ENCODE measurements around the gene GJB5.

Gene GJB5

GRCh38 chr1:34754964-34755637 is at the start of gene GJB5:
TSS of gene GJB5 (plus strand) at chr1:34755047. CDS start at chr1:34757331, 2,284 bp downstream.
- no peak for TF ChIP-seq CTCF (IDR thresholded peaks at IDR 0.05; ENCODE audit: low read depth, low read length)
- no peak for DNase-seq (ENCODE audit: extremely low read depth, low read depth)

GRCh38 chr1:34705077-34705476 is 49.8 kb upstream of the GJB5 start:
- DNase-seq (ENCODE audit: extremely low read depth, low read depth), result no peak
- no peak for TF ChIP-seq CTCF (IDR thresholded peaks at IDR 0.05; ENCODE audit: low read depth, low read length)

GRCh38 chr1:34708106-34708505 is 46.7 kb upstream of the GJB5 start:
- DNase-seq (ENCODE audit: extremely low read depth, low read depth), result no peak
- no peak for TF ChIP-seq CTCF (IDR thresholded peaks at IDR 0.05; ENCODE audit: low read depth, low read length)

GRCh38 chr1:34709547-34709946 is 45.3 kb upstream of the GJB5 start:
- no peak for TF ChIP-seq CTCF (IDR thresholded peaks at IDR 0.05; ENCODE audit: low read depth, low read length)
- no peak for DNase-seq (ENCODE audit: extremely low read depth, low read depth)

- no peak for TF ChIP-seq CTCF (IDR thresholded peaks at IDR 0.05; ENCODE audit: low read depth, low read length)
Measured at GRCh38 chr1:34710812-34711211, 44.0 kb upstream of the GJB5 start.

GRCh38 chr1:34711485-34711884 is 43.4 kb upstream of the GJB5 start:
- TF ChIP-seq CTCF (IDR thresholded peaks at IDR 0.05; ENCODE audit: low read depth, low read length), result no peak
- DNase-seq (ENCODE audit: extremely low read depth, low read depth), result no peak

More at GRCh38 chr1:34710812-34711211, 44.0 kb upstream of the GJB5 start:
- no peak for DNase-seq (ENCODE audit: extremely low read depth, low read depth)

GRCh38 chr1:34712007-34712688 is 42.7 kb upstream of the GJB5 start:
- DNase-seq (ENCODE audit: extremely low read depth, low read depth), result no peak
- TF ChIP-seq CTCF (IDR thresholded peaks at IDR 0.05; ENCODE audit: low read depth, low read length), result no peak
